ENCODE results near the gene PCMTD2. TPM values are rescaled to one million over a fixed set of nuclear protein-coding genes. Genes with fewer than 3 reads are reported as not detected.
"Not testable (repeated sequence)": the region's sequence is repeated elsewhere in the genome, so short reads cannot be mapped to it uniquely, and the experiment has no call there.

PCMTD2 gene
- total and polyA plus RNA-seq, 2 of the 8 experiments (the other 6 are each of a cell fraction or from before 2014, with no cell fraction given) = 21.4 to 55.1 TPM

DNA sequence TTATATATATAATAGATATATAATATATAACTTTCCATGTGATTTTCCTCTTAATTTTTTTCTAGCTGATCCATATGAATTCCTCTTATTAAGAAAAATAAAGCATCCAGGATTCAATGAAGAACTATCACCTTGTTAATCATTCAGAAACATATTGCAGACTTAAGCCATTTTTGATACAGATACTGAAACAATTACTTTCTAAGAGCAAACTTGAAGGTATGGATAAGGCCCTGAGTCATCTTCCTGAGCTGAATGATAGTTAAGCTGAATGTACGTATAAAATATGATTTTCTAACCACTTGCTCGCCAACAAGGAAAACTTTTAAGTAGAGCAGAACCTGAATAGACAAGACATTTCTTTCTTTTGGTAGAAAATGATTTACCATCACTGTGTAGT lies 47.5 kb downstream of the PCMTD2 start:
- H3K23me2 ChIP-seq (ENCODE audit: low read depth, low read length); H3K9ac ChIP-seq (replicated peaks in 1 of 4; ENCODE audit: extremely low read depth in 1 of 4, low read depth in 3 of 4, low read length in 3 of 4); H2BK120ac ChIP-seq (replicated peaks; ENCODE audit: low read depth, low read length); FAIRE-seq; H2BK20ac ChIP-seq (ENCODE audit: low read length); H2BK15ac ChIP-seq (ENCODE audit: low read length); H3K27ac ChIP-seq (ENCODE audit: low read depth, low read length); H4K20me1 ChIP-seq (replicated peaks in 1 of 2; ENCODE audit: control insufficient read depth in 1 of 2, insufficient read depth in 2 of 2, low read length in 2 of 2); H2BK12ac ChIP-seq (ENCODE audit: low read depth, low read length); H3K4me2 ChIP-seq (ENCODE audit: insufficient read depth in 1 of 2, low read depth in 2 of 2, low read length in 2 of 2); H3K4ac ChIP-seq (replicated peaks; ENCODE audit: insufficient read length, low read depth, low read length); H3K23ac ChIP-seq (ENCODE audit: insufficient read length); POLR2A ChIA-PET (ENCODE audit: partially characterized antibody); H3K18ac ChIP-seq (ENCODE audit: extremely low read depth, low read length); H3K56ac ChIP-seq (replicated peaks; ENCODE audit: insufficient read length, low read depth, low read length); H3K36me3 ChIP-seq (ENCODE audit: control insufficient read depth in 2 of 4, insufficient read depth in 4 of 4, low read length in 3 of 4); H3K79me2 ChIP-seq (ENCODE audit: control insufficient read depth in 1 of 2, insufficient read depth in 2 of 2, low read length in 2 of 2); H4K5ac ChIP-seq (ENCODE audit: insufficient read length, low read depth, low read length); H3K4me1 ChIP-seq (replicated peaks in 1 of 4; ENCODE audit: control insufficient read depth in 3 of 4, insufficient read depth in 4 of 4, low read length in 3 of 4); H3K4me3 ChIP-seq (ENCODE audit: extremely low read depth in 1 of 4, insufficient read depth in 2 of 4, low read depth in 3 of 4, low read length in 4 of 4); DNase-seq (ENCODE audit: low read depth in 1 of 2, low spot score in 2 of 2); H2AK5ac ChIP-seq (ENCODE audit: low read depth, low read length); H3K27me3 ChIP-seq (replicated peaks in 1 of 4; ENCODE audit: control insufficient read depth in 3 of 4, extremely low read depth in 1 of 4, insufficient read depth in 3 of 4, low read length in 3 of 4); H4K91ac ChIP-seq (replicated peaks; ENCODE audit: insufficient read length, low read length); H2AFZ ChIP-seq (ENCODE audit: low read length); CTCF ChIA-PET (ENCODE audit: partially characterized antibody); H3K9me3 ChIP-seq (ENCODE audit: insufficient read depth in 2 of 2, low read depth in 1 of 2, low read length in 1 of 2); H3K14ac ChIP-seq (ENCODE audit: insufficient read length); H2BK5ac ChIP-seq (ENCODE audit: low read depth, low read length); H4K8ac ChIP-seq (ENCODE audit: extremely low read depth, insufficient read depth, low read length); H3K79me1 ChIP-seq (ENCODE audit: low read depth, low read length): not testable (repeated sequence)
- 88% methylated on average over 1 of the region's 2 CpGs; no CpG with 5 or more reads in 1 of the 2 experiments for WGBS, 2 experiments (ENCODE audit: extremely low coverage in 1 of 2, insufficient coverage in 1 of 2, insufficient read length in 1 of 2, insufficient replicate concordance in 2 of 2, low coverage in 1 of 2, low lambda C conversion rate in 2 of 2, missing lambda C conversion rate in 1 of 2)

DNA sequence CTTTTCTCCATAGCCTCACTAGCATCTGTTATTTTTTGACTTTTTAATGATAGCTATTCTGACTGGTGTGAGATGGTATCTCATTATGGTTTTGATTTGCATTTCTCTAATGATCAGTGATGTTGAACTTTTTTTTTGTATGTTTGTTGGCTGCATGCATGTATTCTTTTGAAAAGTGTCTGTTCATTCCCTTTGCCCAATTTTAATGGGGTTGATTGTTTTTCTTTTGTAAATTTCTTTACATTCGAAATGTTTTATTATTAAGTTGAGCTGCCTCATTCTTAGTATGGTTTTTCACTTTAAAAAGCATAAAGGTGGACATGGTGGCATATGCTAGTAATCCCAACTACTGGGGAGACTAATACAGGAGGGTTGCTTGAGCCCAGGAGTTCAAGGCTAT lies 58.2 kb downstream of the PCMTD2 start:
- H2AFZ ChIP-seq (ENCODE audit: low read length); H3K9ac ChIP-seq (replicated peaks in 1 of 4; ENCODE audit: extremely low read depth in 1 of 4, low read depth in 3 of 4, low read length in 3 of 4); POLR2A ChIA-PET (ENCODE audit: partially characterized antibody); H2BK5ac ChIP-seq (ENCODE audit: low read depth, low read length); H3K27ac ChIP-seq (ENCODE audit: low read depth, low read length); H3K23ac ChIP-seq (ENCODE audit: insufficient read length); CTCF ChIA-PET (ENCODE audit: partially characterized antibody); H3K9me3 ChIP-seq (ENCODE audit: insufficient read depth in 2 of 2, low read depth in 1 of 2, low read length in 1 of 2); DNase-seq (ENCODE audit: low read depth in 1 of 2, low spot score in 2 of 2); H2AK5ac ChIP-seq (ENCODE audit: low read depth, low read length); H3K18ac ChIP-seq (ENCODE audit: extremely low read depth, low read length); H3K14ac ChIP-seq (ENCODE audit: insufficient read length); H4K8ac ChIP-seq (ENCODE audit: extremely low read depth, insufficient read depth, low read length); H3K4me1 ChIP-seq (replicated peaks in 1 of 4; ENCODE audit: control insufficient read depth in 3 of 4, insufficient read depth in 4 of 4, low read length in 3 of 4); H3K4ac ChIP-seq (replicated peaks; ENCODE audit: insufficient read length, low read depth, low read length); H3K36me3 ChIP-seq (ENCODE audit: control insufficient read depth in 2 of 4, insufficient read depth in 4 of 4, low read length in 3 of 4); H2BK15ac ChIP-seq (ENCODE audit: low read length); H4K5ac ChIP-seq (ENCODE audit: insufficient read length, low read depth, low read length); H3K56ac ChIP-seq (replicated peaks; ENCODE audit: insufficient read length, low read depth, low read length); FAIRE-seq; H3K4me2 ChIP-seq (ENCODE audit: insufficient read depth in 1 of 2, low read depth in 2 of 2, low read length in 2 of 2); H3K27me3 ChIP-seq (replicated peaks in 1 of 4; ENCODE audit: control insufficient read depth in 3 of 4, extremely low read depth in 1 of 4, insufficient read depth in 3 of 4, low read length in 3 of 4); H2BK12ac ChIP-seq (ENCODE audit: low read depth, low read length); H4K91ac ChIP-seq (replicated peaks; ENCODE audit: insufficient read length, low read length); H3K23me2 ChIP-seq (ENCODE audit: low read depth, low read length); H3K4me3 ChIP-seq (ENCODE audit: extremely low read depth in 1 of 4, insufficient read depth in 2 of 4, low read depth in 3 of 4, low read length in 4 of 4); H3K79me2 ChIP-seq (ENCODE audit: control insufficient read depth in 1 of 2, insufficient read depth in 2 of 2, low read length in 2 of 2); H2BK120ac ChIP-seq (replicated peaks; ENCODE audit: low read depth, low read length); H2BK20ac ChIP-seq (ENCODE audit: low read length); H3K79me1 ChIP-seq (ENCODE audit: low read depth, low read length); H4K20me1 ChIP-seq (replicated peaks in 1 of 2; ENCODE audit: control insufficient read depth in 1 of 2, insufficient read depth in 2 of 2, low read length in 2 of 2): not testable (repeated sequence)
- 100% methylated on average over 1 of the region's 1 CpG; no CpG with 5 or more reads in 1 of the 2 experiments for WGBS, 2 experiments (ENCODE audit: extremely low coverage in 1 of 2, insufficient coverage in 1 of 2, insufficient read length in 1 of 2, insufficient replicate concordance in 2 of 2, low coverage in 1 of 2, low lambda C conversion rate in 2 of 2, missing lambda C conversion rate in 1 of 2)
